Esophagus muscularis mucosa (tissue), 4 donors: ENCODE results near the gene SLC16A13. TPM values are rescaled to one million over a fixed set of nuclear protein-coding genes. Genes with fewer than 3 reads are reported as not detected.
"Not testable (repeated sequence)": the region's sequence is repeated elsewhere in the genome, so short reads cannot be mapped to it uniquely, and the experiment has no call there.

Source experiments
- DNase-seq: peaks from one replicate; pipeline ENCODE4 v3.0.0-alpha.2; 2017; ENCODE audit errors: extremely low spot score
- H3K27ac ChIP-seq, 4 donors: fragments of 200-600 bp; sonication (generic); replicated peaks in 1 of 4; 1 replicate in 3 of 4; 2 replicates in 1 of 4; pipeline ENCODE4 v1.5.1; 2016 to 2019; ENCODE audit warnings: mild to moderate bottlenecking in 1 of 4
- H3K27me3 ChIP-seq, 4 donors: fragments of 200-600 bp; sonication (generic); one replicate each; pipeline versions ENCODE4 v1.5.1 to v1.6.0; 2016 to 2019
- H3K36me3 ChIP-seq, 4 donors: fragments of 200-600 bp; sonication (generic); one replicate each; pipeline ENCODE4 v1.5.1; 2016 to 2019
- H3K4me1 ChIP-seq, 4 donors: fragments of 200-600 bp; sonication (generic); one replicate each; pipeline ENCODE4 v1.5.1; 2016 to 2019
- H3K4me3 ChIP-seq, 4 donors: fragments of 200-600 bp; sonication (generic); 1 replicate in 2 of 4; 2 replicates in 2 of 4; pipeline ENCODE4 v1.5.1; 2016 to 2019; ENCODE audit warnings: mild to moderate bottlenecking in 4 of 4, moderate library complexity in 1 of 4
- H3K9me3 ChIP-seq, 4 donors: fragments of 200-600 bp; sonication (generic); 1 replicate in 3 of 4; 2 replicates in 1 of 4; pipeline ENCODE4 v1.5.1; 2016 to 2019
- CTCF ChIP-seq, 3 experiments: fragments of 200-600 bp in 2 of 3; fragments of 450-650 bp in 1 of 3; sonication (generic) in 2 of 3; IDR thresholded peaks; one replicate each; pipeline ENCODE4 v1.5.1; 2017 to 2019; ENCODE audit warnings: antibody characterized with exemption in 3 of 3, mild to moderate bottlenecking in 2 of 3, moderate library complexity in 1 of 3
- EP300 ChIP-seq: sonication (generic); formaldehyde crosslinking; IDR thresholded peaks from one replicate; pipeline ENCODE4 v1.6.1; 2017; ENCODE audit warnings: antibody characterized with exemption
- POLR2A ChIP-seq: fragments of 450-650 bp; IDR thresholded peaks from one replicate; pipeline ENCODE4 v1.6.1; 2017; ENCODE audit warnings: antibody characterized with exemption, moderate library complexity, mild to moderate bottlenecking, low read depth
- POLR2AphosphoS5 ChIP-seq, 2 donors: sonication (generic); formaldehyde crosslinking; IDR thresholded peaks; one replicate each; pipeline ENCODE4 v1.6.1; 2017; ENCODE audit warnings: antibody characterized with exemption in 2 of 2
- WGBS: methylation state at CpG from one replicate; pipeline ENCODE4 v1.1.5; 2018; 5-methylcytosine and 5-hydroxymethylcytosine counted together
- intact Hi-C: fragments of 100-400 bp; cut with DNase I; formaldehyde crosslinking; loops from one replicate; pipeline ENCODE4 v1.15.1; 2023
- total RNA-seq, 4 donors: library from RNA; depleted of rRNA; stranded (reverse); fragments of >200 nt; gene quantifications; one replicate each; pipeline versions ENCODE4 v1.1.0 to v1.2.1, GENCODE V29; 2016

Gene SLC16A13
- total RNA-seq, 4 donors from 2014 or later: 0.19 to 1.2 (median 0.65) TPM

- peaks cover 0 to 37% (median 28%) of the 10 kb centered on the region in 4 donors for H3K27me3 ChIP-seq
- peaks cover 36 to 43% (median 41%) of the 10 kb centered on the region in 4 donors for H3K4me1 ChIP-seq
- 25% methylated on average over 26 of the region's 26 CpGs for WGBS
- H3K27ac ChIP-seq: peak overlapping the region; percentile 36 to 66 (median 52)
- DNase-seq, H3K9me3 ChIP-seq, intact Hi-C loops, H3K36me3 ChIP-seq: not testable (repeated sequence)
- peak; percentile 47 to 61 for TF ChIP-seq POLR2AphosphoS5 (IDR thresholded peaks at IDR 0.05)
- peak overlapping the region; percentile 31 to 41 (median 35) for H3K4me3 ChIP-seq
These were observed 11.0 kb downstream of the SLC16A13 start for GRCh38 chr17:7046725-7047397.

- Histone ChIP-seq H3K4me1 (peaks cover 29 to 40% (median 34%) of the 10 kb centered on the region in 4 donors), H3K36me3 (no peaks in the 10 kb centered on the region), H3K4me3 (peak overlapping the region in 1 of 4 donors; percentile 41), H3K27me3 (peaks cover 0 to 30% (median 21%) of the 10 kb centered on the region in 4 donors), H3K27ac (peak overlapping the region in 1 of 4 donors; percentile 66), H3K9me3 (no peaks in the 10 kb centered on the region)
- no peak for TF ChIP-seq EP300
- TF ChIP-seq POLR2A: no peak
- TF ChIP-seq CTCF (IDR thresholded peaks at IDR 0.05): no peak
- TF ChIP-seq POLR2AphosphoS5 (IDR thresholded peaks at IDR 0.05): no peak
- no peak for DNase-seq
- 86% methylated on average over 6 of the region's 6 CpGs for WGBS
- intact Hi-C loops: no loop called here
These were observed 11.8 kb downstream of the SLC16A13 start for GRCh38 chr17:7047566-7047965.

GRCh38 chr17:7048968-7049367, 13.2 kb downstream of the SLC16A13 start:
- Histone ChIP-seq H3K27me3 (peaks cover 0 to 16% (median 8%) of the 10 kb centered on the region in 4 donors), H3K4me3 (no peak overlapping the region), H3K9me3 (no peaks in the 10 kb centered on the region), H3K4me1 (peaks cover 15 to 26% (median 20%) of the 10 kb centered on the region in 4 donors), H3K27ac (no peak overlapping the region), H3K36me3 (no peaks in the 10 kb centered on the region)
- TF ChIP-seq EP300: no peak
- no peak for TF ChIP-seq CTCF (IDR thresholded peaks at IDR 0.05)
- TF ChIP-seq POLR2AphosphoS5 (IDR thresholded peaks at IDR 0.05): no peak
- no peak for TF ChIP-seq POLR2A
- DNase-seq: no peak
- WGBS: 75% methylated on average over 6 of the region's 6 CpGs
- intact Hi-C loops: loop anchor here (2.0 kb wide), 1 partner anchor 128 kb away; no protein-coding TSS in a partner anchor

- 82% methylated on average over 9 of the region's 9 CpGs for WGBS
- H3K4me3 ChIP-seq, DNase-seq, H3K9me3 ChIP-seq, H3K36me3 ChIP-seq, H3K27ac ChIP-seq, H3K27me3 ChIP-seq, intact Hi-C loops: not testable (repeated sequence)
- H3K4me1 ChIP-seq: peaks cover 14 to 22% (median 18%) of the 10 kb centered on the region in 4 donors
These were observed 14.8 kb downstream of the SLC16A13 start for GRCh38 chr17:7050583-7050982.

GRCh38 chr17:7056386-7056785, 20.6 kb downstream of the SLC16A13 start:
- TF ChIP-seq EP300 (no peak), CTCF (IDR thresholded peaks at IDR 0.05) (no peak), POLR2A (no peak), POLR2AphosphoS5 (IDR thresholded peaks at IDR 0.05) (no peak)
- intact Hi-C loops: no loop called here
- peaks cover 0 to 10% (median 0%) of the 10 kb centered on the region in 4 donors for H3K27me3 ChIP-seq
- H3K36me3 ChIP-seq: no peaks in the 10 kb centered on the region
- no peak overlapping the region for H3K4me3 ChIP-seq
- WGBS: 90% methylated on average over 4 of the region's 4 CpGs
- H3K9me3 ChIP-seq: no peaks in the 10 kb centered on the region
- no peak overlapping the region for H3K27ac ChIP-seq
- peaks cover 0 to 4% (median 0%) of the 10 kb centered on the region in 4 donors for H3K4me1 ChIP-seq
- no peak for DNase-seq
